Right lobe of liver (tissue), 4 donors: ENCODE measurements around the gene IL31RA.

ENCODE experiments used
- CTCF ChIP-seq, 4 donors: fragments of 200-600 bp in 3 of 4; fragments of 450-650 bp in 1 of 4; IDR thresholded peaks; one replicate each; pipeline versions ENCODE4 v1.5.1 to v1.8.0; 2016 to 2022; ENCODE audit warnings: antibody characterized with exemption in 4 of 4, mild to moderate bottlenecking in 2 of 4
- POLR2A ChIP-seq: fragments of 450-650 bp; IDR thresholded peaks from one replicate; pipeline ENCODE4 v1.6.1; 2017; ENCODE audit warnings: antibody characterized with exemption, mild to moderate bottlenecking
- donor health status: DM: no; HTN: no; CAD: no.
- donor health status: DM: no; HTN: no; CAD: no.
- donor health status: DM: no; HTN: yes; CAD: no.

DNA sequence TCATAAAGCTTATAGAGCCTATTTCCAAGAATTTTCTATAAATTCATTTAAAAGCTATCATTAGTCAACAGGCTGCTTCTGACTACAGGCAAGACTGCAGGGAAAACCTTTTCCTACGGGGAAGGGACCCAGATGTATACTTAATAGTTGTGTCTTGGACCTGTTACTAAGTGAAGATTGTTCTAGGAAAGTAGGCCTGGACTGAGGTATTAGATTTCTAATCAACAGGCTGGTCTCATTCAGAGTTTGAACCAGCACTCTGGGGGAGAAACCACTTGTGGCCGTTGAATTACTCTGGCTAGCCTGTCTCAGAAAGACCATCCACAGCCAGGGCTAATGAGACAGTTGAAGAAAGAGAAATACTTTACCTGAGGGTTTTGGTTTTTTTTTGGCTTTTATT lies 83.6 kb downstream of the IL31RA start:
- TF ChIP-seq CTCF (IDR thresholded peaks at IDR 0.05) (no peak), POLR2A (peak; percentile 1)
